Uterus (tissue), 2 donors: ENCODE results near the gene SLC44A1.

ENCODE experiments used
- CTCF ChIP-seq, 4 experiments: fragments of 200-600 bp in 2 of 4; fragments of 450-650 bp in 2 of 4; sonication (generic) in 2 of 4; IDR thresholded peaks; one replicate each; pipeline ENCODE4 v1.5.1; 2016 to 2019; ENCODE audit warnings: antibody characterized with exemption in 4 of 4, mild to moderate bottlenecking in 2 of 4, moderate library complexity in 1 of 4
- POLR2A ChIP-seq, 2 donors: fragments of 450-650 bp; IDR thresholded peaks; one replicate each; pipeline ENCODE4 v1.6.1; 2016; ENCODE audit warnings: antibody characterized with exemption in 2 of 2, mild to moderate bottlenecking in 1 of 2, moderate library complexity in 1 of 2

- TF ChIP-seq CTCF (IDR thresholded peaks at IDR 0.05), result no peak
- no peak for TF ChIP-seq POLR2A (IDR thresholded peaks at IDR 0.05)
Measured at GRCh38 chr9:105255421-105255820, 11.0 kb downstream of the SLC44A1 start.
